GM23338 (cell line): Measurements from ENCODE around the gene RAB11B. TPM values are rescaled to one million over a fixed set of nuclear protein-coding genes. Genes with fewer than 3 reads are reported as not detected.
"Not testable (repeated sequence)": the region's sequence is repeated elsewhere in the genome, so short reads cannot be mapped to it uniquely, and the experiment has no call there.

Experiments
- ATAC-seq: fragments of 200-7000 bp; cut with Tn5 transposase; 3 replicates; pipeline ENCODE4 v1.9.1; 2020
- DNase-seq: peaks from one replicate; pipeline ENCODE4 v3.0.0-alpha.2; 2015; ENCODE audit warnings: low spot score
- H2AFZ ChIP-seq: fragments of 200-600 bp; sonication (generic); 2 replicates; pipeline ENCODE4 v1.8.0; 2016; ENCODE audit warnings: antibody characterized with exemption, mild to moderate bottlenecking, moderate library complexity
- H3F3A ChIP-seq: fragments of 200-600 bp; sonication (generic); replicated peaks from 2 replicates; pipeline ENCODE4 v1.8.0; 2017; ENCODE audit warnings: antibody characterized with exemption, mixed run types, low read depth
- H3K27ac ChIP-seq: fragments of 200-600 bp; sonication (generic); 2 replicates; pipeline ENCODE4 v1.6.1; 2016; ENCODE audit warnings: low read depth
- H3K27me3 ChIP-seq: fragments of 200-600 bp; sonication (generic); 2 replicates; pipeline ENCODE4 v1.8.0; 2016; ENCODE audit warnings: mild to moderate bottlenecking, mixed run types, moderate library complexity; ENCODE audit not compliant: insufficient read depth
- H3K36me3 ChIP-seq: fragments of 200-600 bp; sonication (generic); 2 replicates; pipeline ENCODE4 v1.8.0; 2016; ENCODE audit warnings: mild to moderate bottlenecking; ENCODE audit not compliant: insufficient read depth
- H3K4me1 ChIP-seq: fragments of 200-600 bp; sonication (generic); 2 replicates; pipeline ENCODE4 v1.8.0; 2016; ENCODE audit warnings: mild to moderate bottlenecking, moderate library complexity; ENCODE audit not compliant: insufficient read depth
- H3K4me2 ChIP-seq: fragments of 200-600 bp; sonication (generic); 2 replicates; pipeline ENCODE4 v1.7.1; 2017; ENCODE audit warnings: mixed run types
- H3K4me3 ChIP-seq: fragments of 200-600 bp; sonication (generic); 2 replicates; pipeline ENCODE4 v1.6.1; 2016; ENCODE audit warnings: mixed run types
- H3K79me2 ChIP-seq: fragments of 200-600 bp; sonication (generic); replicated peaks from 2 replicates; pipeline ENCODE4 v1.8.0; 2017; ENCODE audit warnings: mild to moderate bottlenecking; ENCODE audit not compliant: insufficient read depth
- H3K9me2 ChIP-seq: fragments of 200-600 bp; sonication (generic); 2 replicates; pipeline ENCODE4 v1.8.0; 2017; ENCODE audit not compliant: insufficient read depth
- H4K20me1 ChIP-seq: fragments of 200-600 bp; sonication (generic); replicated peaks from 2 replicates; pipeline ENCODE4 v1.8.0; 2017; ENCODE audit warnings: mild to moderate bottlenecking; ENCODE audit not compliant: insufficient read depth
- H3K27ac Mint-ChIP-seq: 2 replicates; pipeline ENCODE4 v1.8.0; 2020; ENCODE audit warnings: inconsistent platforms, mild to moderate bottlenecking, moderate library complexity, mixed read lengths
- H3K27me3 Mint-ChIP-seq: 3 replicates; pipeline ENCODE4 v1.8.0; 2022; ENCODE audit warnings: low read depth, mild to moderate bottlenecking, moderate library complexity, mixed read lengths, inconsistent platforms; ENCODE audit not compliant: insufficient read depth, poor library complexity
- H3K36me3 Mint-ChIP-seq: 3 replicates; pipeline ENCODE4 v1.8.0; 2021; ENCODE audit warnings: low read depth, mild to moderate bottlenecking, inconsistent platforms, moderate library complexity, mixed read lengths
- H3K4me1 Mint-ChIP-seq: 3 replicates; pipeline ENCODE4 v1.8.0; 2020; ENCODE audit warnings: mild to moderate bottlenecking, inconsistent platforms, mixed read lengths
- H3K4me3 Mint-ChIP-seq: 3 replicates; pipeline ENCODE4 v1.8.0; 2021; ENCODE audit warnings: moderate library complexity, mild to moderate bottlenecking, inconsistent platforms, mixed read lengths
- H3K9me3 Mint-ChIP-seq: 3 replicates; pipeline ENCODE4 v1.8.0; 2020; ENCODE audit warnings: moderate library complexity, mild to moderate bottlenecking, inconsistent platforms, mixed read lengths
- CREB1 ChIP-seq: fragments of 250-450 bp; sonication (Bioruptor Pico); IDR thresholded peaks from 2 replicates; pipeline ENCODE4 v1.5.0; 2020; ENCODE audit warnings: low read depth, mild to moderate bottlenecking, moderate library complexity
- EZH2 ChIP-seq: fragments of 200-600 bp; sonication (generic); IDR thresholded peaks from one replicate; pipeline ENCODE4 v1.8.0; 2017; ENCODE audit warnings: antibody characterized with exemption, mild to moderate bottlenecking, low read depth; ENCODE audit not compliant: unreplicated experiment
- NANOG ChIP-seq: IDR thresholded peaks from 2 replicates; pipeline ENCODE4 v1.6.1; 2016; ENCODE audit warnings: antibody characterized with exemption, borderline replicate concordance
- POLR2AphosphoS5 ChIP-seq: IDR thresholded peaks from 2 replicates; pipeline ENCODE4 v1.6.1; 2016; ENCODE audit warnings: antibody characterized with exemption, low read depth
- STAT1 ChIP-seq: IDR thresholded peaks from one replicate; pipeline ENCODE4 v1.6.1; 2016; ENCODE audit warnings: antibody characterized with exemption; ENCODE audit not compliant: unreplicated experiment
- ZNF331 ChIP-seq: fragments of 250-450 bp; sonication (Bioruptor Pico); IDR thresholded peaks from 2 replicates; pipeline ENCODE4 v1.5.0; 2020; ENCODE audit warnings: low read depth, mild to moderate bottlenecking, moderate library complexity
- polyA plus RNA-seq: library from polyadenylated mRNA; unstranded; fragments of >200 nt; fragmentation: Nextera tagmentation; extraction: Ambion mirVana; gene quantifications from 2 replicates; pipeline ENCODE4 v1.2.1, GENCODE V29; 2016
- total RNA-seq: library from RNA; depleted of rRNA; stranded (reverse); fragments of >200 nt; shearing (Covaris generic); gene quantifications from 2 replicates; pipeline ENCODE4 v1.2.3, GENCODE V29; 2014
- TF ChIP-seq, protein P1 (sequence below): fragments of 250-450 bp; sonication (Bioruptor Pico); IDR thresholded peaks from 2 replicates; pipeline ENCODE4 v1.5.0; 2020; ENCODE audit warnings: mild to moderate bottlenecking, moderate library complexity

RAB11B gene
- total and polyA plus RNA-seq, 2 experiments from 2014 or later = 66.0 to 79.6 TPM

DNA sequence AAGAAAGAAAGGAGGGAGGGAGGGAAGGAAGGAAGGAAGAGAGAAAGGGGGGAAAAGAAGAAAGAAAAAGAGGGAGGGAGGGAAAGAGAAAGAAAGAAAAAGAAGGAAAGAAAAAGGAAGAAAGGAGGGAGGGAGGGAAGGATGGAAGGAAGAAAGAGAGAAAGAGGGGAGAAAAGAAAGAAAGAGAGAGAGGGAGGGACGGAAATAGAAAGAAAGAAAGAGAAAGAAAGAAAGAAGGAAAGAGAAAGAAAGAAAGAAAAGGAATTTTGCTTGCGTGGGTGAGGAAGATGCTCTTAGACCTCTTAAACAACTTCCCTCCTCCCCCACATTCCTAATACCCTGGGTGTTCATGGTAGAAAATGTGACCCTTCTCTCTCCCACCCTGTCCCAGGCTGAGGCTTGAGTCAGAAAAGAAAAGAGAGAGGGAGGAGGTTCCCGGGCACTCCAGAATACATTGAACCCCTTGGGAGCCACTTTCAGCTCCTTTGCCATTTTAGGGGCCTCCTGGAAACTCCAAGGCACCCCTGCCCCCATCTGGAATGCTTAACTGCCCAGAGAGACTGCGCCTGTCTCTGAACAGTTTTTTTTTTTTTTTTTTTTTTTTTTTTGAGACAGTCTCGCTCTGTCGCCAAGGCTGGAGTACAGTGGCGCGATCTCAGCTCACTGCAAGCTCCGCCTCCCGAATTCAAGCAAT lies 37.9 kb upstream of the RAB11B start:
- Histone ChIP-seq H3K36me3 (no peaks in the 10 kb centered on the region), H3K27me3 (no peaks in the 10 kb centered on the region), H4K20me1 (no peaks in the 10 kb centered on the region), H2AFZ (peak overlapping the region; percentile 95), H3K4me1 (peaks cover 5% of the 10 kb centered on the region; the same call in 1 of the 2 replicates), H3K9me2 (no peaks in the 10 kb centered on the region), H3K4me2 (peak overlapping the region; percentile 72), H3K27ac (peak overlapping the region; percentile 10; the same call in 1 of the 2 replicates), H3K79me2 (no peaks in the 10 kb centered on the region), H3K4me3 (peak overlapping the region; percentile 39), H3F3A (peaks cover 6% of the 10 kb centered on the region; the same call in 1 of the 2 replicates)
- H3K27me3 Mint-ChIP-seq = peaks cover 8% of the 10 kb centered on the region
- peak; percentile 43 for ATAC-seq
- H3K36me3 Mint-ChIP-seq = no peaks in the 10 kb centered on the region
- TF ChIP-seq EZH2 = no peak
- no peak for TF ChIP-seq ZNF331
- peaks cover 19% of the 10 kb centered on the region for H3K4me1 Mint-ChIP-seq
- peak; percentile 52 for DNase-seq
- peak overlapping the region; percentile 57 for H3K4me3 Mint-ChIP-seq
- H3K9me3 Mint-ChIP-seq = no peaks in the 10 kb centered on the region; the same call in 2 of the 3 replicates
- peak overlapping the region; percentile 40; the same call in 1 of the 2 replicates for H3K27ac Mint-ChIP-seq

DNA sequence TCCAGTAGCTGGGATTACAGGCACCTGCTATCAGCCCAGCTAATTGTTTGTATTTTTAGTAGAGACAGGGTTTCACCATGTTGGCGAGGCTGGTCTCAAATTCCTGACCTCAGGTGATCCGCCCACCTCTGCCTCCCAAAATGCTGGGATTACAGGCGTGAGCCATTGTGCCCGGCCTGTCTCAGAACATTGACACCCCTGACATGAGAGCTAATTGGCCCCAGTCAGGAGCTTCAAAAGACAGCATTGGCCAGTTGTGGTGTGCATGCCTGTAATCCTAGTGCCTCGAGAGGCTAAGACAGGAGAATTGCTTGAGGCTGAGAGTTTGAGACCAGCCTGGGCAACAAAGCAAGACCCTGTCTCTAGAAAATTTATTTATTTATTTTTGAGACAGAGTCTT lies 37.3 kb upstream of the RAB11B start:
- H3K4me3 Mint-ChIP-seq, H3K27ac ChIP-seq: not testable (repeated sequence)
- H3K4me3 ChIP-seq = peak overlapping the region; percentile 39; the same call in 1 of the 2 replicates

DNA sequence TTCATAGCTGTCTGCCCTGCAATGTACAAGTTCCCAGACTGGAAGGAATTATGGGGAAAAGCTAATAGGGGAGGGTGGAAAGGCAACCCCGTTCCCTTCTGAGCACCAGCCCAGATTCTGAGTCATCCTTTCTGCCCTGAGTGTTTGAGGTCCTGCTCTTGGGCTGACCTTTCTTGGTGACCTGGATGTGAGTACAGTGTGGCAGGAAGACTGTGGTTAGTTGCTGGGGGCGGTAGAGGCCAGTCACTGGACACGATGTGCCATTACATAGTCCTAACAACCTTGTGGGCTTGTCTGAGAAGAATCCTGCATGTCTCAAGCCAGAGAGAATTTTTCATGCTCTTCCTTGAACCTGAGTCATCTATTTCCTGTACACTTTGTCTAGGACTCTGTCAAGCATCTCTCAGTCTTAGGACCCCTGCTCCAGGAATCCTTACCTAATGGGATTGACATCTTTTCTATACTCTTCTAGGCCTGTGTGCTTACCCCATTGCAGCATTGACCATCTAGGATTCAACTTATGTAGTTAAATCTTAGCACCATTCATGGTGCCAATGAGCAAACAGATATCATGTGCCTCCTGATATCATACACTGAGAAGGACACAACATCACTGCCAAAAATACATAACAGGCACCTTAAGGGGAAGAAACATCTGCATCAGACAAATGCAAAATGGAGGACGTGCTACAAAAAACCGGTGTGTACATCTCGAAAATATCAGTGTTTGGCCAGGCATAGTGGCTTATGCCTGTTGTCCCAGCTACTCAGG lies 34.3 kb upstream of the RAB11B start:
- H3K27me3 ChIP-seq = no peaks in the 10 kb centered on the region
- H3F3A ChIP-seq = peaks cover 6% of the 10 kb centered on the region; the same call in 1 of the 2 replicates
- H3K36me3 ChIP-seq = no peaks in the 10 kb centered on the region
- ATAC-seq = no peak
- Mint-ChIP-seq H3K27ac (no peak overlapping the region), H3K4me3 (no peak overlapping the region), H3K36me3 (no peaks in the 10 kb centered on the region), H3K27me3 (peaks cover 4% of the 10 kb centered on the region), H3K9me3 (no peaks in the 10 kb centered on the region; the same call in 2 of the 3 replicates), H3K4me1 (peaks cover 13% of the 10 kb centered on the region)
- no peak overlapping the region for H3K27ac ChIP-seq
- DNase-seq = no peak
- no peak overlapping the region for H3K4me3 ChIP-seq
- TF ChIP-seq, protein P1, sequence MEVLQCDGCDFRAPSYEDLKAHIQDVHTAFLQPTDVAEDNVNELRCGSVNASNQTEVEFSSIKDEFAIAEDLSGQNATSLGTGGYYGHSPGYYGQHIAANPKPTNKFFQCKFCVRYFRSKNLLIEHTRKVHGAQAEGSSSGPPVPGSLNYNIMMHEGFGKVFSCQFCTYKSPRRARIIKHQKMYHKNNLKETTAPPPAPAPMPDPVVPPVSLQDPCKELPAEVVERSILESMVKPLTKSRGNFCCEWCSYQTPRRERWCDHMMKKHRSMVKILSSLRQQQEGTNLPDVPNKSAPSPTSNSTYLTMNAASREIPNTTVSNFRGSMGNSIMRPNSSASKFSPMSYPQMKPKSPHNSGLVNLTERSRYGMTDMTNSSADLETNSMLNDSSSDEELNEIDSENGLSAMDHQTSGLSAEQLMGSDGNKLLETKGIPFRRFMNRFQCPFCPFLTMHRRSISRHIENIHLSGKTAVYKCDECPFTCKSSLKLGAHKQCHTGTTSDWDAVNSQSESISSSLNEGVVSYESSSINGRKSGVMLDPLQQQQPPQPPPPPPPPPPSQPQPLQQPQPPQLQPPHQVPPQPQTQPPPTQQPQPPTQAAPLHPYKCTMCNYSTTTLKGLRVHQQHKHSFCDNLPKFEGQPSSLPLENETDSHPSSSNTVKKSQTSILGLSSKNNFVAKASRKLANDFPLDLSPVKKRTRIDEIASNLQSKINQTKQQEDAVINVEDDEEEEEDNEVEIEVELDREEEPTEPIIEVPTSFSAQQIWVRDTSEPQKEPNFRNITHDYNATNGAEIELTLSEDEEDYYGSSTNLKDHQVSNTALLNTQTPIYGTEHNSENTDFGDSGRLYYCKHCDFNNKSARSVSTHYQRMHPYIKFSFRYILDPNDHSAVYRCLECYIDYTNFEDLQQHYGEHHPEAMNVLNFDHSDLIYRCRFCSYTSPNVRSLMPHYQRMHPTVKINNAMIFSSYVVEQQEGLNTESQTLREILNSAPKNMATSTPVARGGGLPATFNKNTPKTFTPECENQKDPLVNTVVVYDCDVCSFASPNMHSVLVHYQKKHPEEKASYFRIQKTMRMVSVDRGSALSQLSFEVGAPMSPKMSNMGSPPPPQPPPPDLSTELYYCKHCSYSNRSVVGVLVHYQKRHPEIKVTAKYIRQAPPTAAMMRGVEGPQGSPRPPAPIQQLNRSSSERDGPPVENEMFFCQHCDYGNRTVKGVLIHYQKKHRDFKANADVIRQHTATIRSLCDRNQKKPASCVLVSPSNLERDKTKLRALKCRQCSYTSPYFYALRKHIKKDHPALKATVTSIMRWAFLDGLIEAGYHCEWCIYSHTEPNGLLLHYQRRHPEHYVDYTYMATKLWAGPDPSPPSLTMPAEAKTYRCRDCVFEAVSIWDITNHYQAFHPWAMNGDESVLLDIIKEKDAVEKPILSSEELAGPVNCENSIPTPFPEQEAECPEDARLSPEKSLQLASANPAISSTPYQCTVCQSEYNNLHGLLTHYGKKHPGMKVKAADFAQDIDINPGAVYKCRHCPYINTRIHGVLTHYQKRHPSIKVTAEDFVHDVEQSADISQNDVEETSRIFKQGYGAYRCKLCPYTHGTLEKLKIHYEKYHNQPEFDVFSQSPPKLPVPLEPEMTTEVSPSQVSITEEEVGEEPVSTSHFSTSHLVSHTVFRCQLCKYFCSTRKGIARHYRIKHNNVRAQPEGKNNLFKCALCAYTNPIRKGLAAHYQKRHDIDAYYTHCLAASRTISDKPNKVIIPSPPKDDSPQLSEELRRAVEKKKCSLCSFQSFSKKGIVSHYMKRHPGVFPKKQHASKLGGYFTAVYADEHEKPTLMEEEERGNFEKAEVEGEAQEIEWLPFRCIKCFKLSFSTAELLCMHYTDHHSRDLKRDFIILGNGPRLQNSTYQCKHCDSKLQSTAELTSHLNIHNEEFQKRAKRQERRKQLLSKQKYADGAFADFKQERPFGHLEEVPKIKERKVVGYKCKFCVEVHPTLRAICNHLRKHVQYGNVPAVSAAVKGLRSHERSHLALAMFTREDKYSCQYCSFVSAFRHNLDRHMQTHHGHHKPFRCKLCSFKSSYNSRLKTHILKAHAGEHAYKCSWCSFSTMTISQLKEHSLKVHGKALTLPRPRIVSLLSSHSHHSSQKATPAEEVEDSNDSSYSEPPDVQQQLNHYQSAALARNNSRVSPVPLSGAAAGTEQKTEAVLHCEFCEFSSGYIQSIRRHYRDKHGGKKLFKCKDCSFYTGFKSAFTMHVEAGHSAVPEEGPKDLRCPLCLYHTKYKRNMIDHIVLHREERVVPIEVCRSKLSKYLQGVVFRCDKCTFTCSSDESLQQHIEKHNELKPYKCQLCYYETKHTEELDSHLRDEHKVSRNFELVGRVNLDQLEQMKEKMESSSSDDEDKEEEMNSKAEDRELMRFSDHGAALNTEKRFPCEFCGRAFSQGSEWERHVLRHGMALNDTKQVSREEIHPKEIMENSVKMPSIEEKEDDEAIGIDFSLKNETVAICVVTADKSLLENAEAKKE (CRISPR knock-in tag) = no peak
- no peak for TF ChIP-seq POLR2AphosphoS5
- no peak for TF ChIP-seq CREB1 (CRISPR knock-in tag)
- TF ChIP-seq NANOG = no peak
- TF ChIP-seq STAT1 = no peak
- no peak for TF ChIP-seq EZH2
- H3K4me2 ChIP-seq = no peak overlapping the region
- H3K79me2 ChIP-seq = no peaks in the 10 kb centered on the region
- no peak overlapping the region for H2AFZ ChIP-seq
- peaks cover 5% of the 10 kb centered on the region; the same call in 1 of the 2 replicates for H3K4me1 ChIP-seq
- no peaks in the 10 kb centered on the region for H4K20me1 ChIP-seq
- no peaks in the 10 kb centered on the region for H3K9me2 ChIP-seq

More for the DNA sequence above, 37.3 kb upstream of the RAB11B start:
- H3K4me1 ChIP-seq, H3K9me2 ChIP-seq, H3K79me2 ChIP-seq, H4K20me1 ChIP-seq, H3K9me3 Mint-ChIP-seq, H3K27me3 Mint-ChIP-seq, H3K36me3 Mint-ChIP-seq, H3K36me3 ChIP-seq, DNase-seq, H3K27ac Mint-ChIP-seq, H3F3A ChIP-seq, H3K27me3 ChIP-seq: not testable (repeated sequence)
- peak; percentile 32 for ATAC-seq
- H2AFZ ChIP-seq = peak overlapping the region; percentile 95; the same call in 1 of the 2 replicates
- H3K4me2 ChIP-seq = peak overlapping the region; percentile 72
- H3K4me1 Mint-ChIP-seq = peaks cover 16% of the 10 kb centered on the region
